Skeletal muscle cell (primary cell): ENCODE data around the gene OPTC.
A peak's percentile ranks its signal among the peaks of the same experiment; 100 is the strongest.

Source experiments
- DNase-seq: peaks from one replicate; pipeline ENCODE4 v3.0.0-alpha.2; 2010; ENCODE audit warnings: low read depth
- H3K4me3 ChIP-seq: 2 replicates; pipeline ENCODE4 v1.5.1; 2011; ENCODE audit warnings: low read depth, mild to moderate bottlenecking, control low read depth, low read length, moderate library complexity

OPTC gene

DNA sequence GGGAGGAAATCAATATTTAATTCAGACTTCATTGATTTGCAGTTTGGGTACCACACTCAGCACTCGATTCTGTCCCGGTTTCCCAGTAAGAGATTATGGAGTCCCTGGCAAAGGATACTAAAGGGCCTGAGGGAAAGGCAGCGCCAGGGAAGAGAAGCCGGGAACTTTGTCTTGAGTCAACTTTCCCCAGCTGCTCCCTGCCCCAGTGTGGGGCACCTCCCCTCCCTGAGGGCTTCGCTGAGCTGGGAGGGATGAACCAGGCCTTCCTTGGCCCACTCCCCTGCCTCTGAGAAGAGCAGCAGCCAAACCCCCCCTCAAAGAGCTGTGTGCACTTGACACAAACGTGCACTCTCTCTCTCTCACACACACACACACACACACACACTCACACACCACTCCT, 32.6 kb downstream of the OPTC start:
- no peak for DNase-seq
- H3K4me3 ChIP-seq = no peak overlapping the region

DNA sequence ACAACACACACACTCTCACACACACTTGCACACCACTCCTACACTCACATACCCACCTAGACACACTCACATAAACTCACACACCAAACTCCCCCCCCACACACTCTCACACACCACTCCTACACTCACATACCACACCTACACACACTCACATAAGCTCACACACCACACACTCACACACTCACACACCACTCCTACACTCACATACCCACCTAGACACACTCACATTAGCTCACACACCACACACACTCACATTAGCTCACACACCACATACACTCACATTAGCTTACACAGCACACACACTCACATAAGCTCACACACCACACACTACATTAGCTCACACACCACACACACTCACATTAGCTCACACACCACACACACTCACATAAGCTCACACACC, 33.1 kb downstream of the OPTC start:
- no peak for DNase-seq
- H3K4me3 ChIP-seq = no peak overlapping the region

DNA sequence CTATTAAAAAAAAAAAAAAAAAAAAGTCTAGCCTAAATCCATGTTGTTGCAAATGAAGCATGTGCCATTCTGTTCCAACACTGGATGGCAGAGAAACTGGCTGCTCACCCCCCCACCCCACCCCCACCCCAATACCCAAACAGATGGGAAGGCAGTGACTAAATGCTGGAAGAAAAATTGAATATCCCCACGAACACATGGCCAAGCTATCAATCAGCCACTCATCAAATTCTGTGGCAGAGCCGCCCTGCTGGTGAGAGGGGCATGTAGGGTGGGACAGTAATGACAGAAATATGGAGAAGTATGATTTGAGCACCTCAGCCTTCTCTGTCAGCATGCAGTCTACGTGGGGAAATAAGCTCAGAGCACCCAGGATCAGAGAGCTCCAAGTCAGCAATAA, 34.1 kb downstream of the OPTC start:
- H3K4me3 ChIP-seq = no peak overlapping the region
- DNase-seq = no peak

DNA sequence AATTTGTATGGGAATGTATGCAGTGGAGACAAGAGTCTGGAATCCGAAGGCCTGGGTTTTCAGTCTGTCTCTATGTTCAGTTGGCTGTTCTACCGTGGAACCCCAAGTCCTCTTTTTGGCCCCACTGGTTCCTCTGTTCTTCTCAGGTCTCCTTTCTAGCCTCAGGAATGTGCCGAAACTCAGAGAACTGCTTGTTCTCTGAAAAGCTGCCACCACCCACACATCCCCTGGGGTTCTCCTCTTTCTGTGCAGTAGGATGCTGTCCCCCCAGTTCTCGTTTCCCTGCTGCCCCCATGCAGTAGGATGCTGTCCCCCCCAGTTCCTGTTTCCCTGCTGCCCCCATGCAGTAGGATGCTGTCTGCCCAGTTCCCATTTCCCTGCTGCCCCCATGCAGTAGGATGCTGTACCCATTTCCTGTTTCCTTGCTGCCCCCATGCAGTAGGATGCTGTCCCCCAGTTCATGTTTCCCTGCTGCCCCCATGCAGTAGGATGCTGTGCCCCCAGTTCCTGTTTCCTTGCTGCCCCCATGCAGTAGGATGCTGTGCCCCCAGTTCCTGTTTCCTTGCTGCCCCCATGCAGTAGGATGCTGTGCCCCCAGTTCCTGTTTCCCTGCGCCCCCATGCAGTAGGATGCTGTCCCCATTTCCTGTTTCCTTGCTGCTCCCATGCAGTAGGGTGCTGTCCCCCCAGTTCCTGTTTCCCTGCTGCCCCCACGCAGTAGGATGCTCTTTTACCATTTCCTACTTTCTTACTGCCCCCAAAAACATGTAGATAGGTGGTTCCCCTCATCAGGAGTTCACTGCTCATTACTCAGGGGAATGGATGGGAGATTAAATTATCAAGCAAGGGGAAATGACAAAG, 35.3 kb downstream of the OPTC start:
- no peak for DNase-seq
- no peak overlapping the region for H3K4me3 ChIP-seq

DNA sequence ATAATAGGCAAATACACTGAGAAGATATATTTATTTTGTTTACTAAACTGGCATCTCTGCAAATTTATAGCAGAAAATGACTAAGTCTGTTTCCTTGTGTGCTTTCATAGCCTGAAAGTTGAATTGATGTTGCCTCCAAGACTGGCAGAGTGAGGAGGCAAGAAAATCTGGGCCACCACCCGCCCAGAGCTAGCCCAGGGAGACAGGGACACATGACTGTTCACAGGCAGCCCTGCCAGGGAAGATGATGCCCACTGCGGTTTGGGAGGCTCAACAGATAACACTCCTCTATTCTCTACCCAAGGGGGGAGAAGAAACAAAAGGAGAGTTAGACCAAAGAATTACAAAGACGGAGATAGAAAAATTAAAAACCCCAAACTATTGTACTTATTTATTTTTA, 37.1 kb downstream of the OPTC start:
- no peak for DNase-seq

DNA sequence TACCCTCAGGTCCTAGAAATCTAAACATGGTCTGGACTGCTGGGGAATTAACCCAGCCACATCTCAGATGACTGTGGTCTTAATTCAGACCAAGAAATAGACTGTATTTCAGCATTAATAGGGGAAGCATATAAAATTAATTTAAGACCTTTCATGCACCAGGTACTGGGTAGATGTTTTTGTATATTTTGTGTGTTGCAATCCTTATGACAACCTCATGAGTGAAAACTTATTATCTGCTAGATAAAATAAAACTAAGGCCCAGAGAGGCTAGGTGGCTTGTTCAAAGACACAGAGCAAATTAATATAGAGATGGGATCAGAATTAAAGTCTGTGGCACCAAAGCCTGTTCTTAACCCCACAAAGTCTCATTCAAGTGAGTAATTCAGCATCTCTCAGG, 40.1 kb downstream of the OPTC start:
- no peak for DNase-seq
- H3K4me3 ChIP-seq = no peak overlapping the region

More for the DNA sequence above, 37.1 kb downstream of the OPTC start:
- no peak overlapping the region for H3K4me3 ChIP-seq

DNA sequence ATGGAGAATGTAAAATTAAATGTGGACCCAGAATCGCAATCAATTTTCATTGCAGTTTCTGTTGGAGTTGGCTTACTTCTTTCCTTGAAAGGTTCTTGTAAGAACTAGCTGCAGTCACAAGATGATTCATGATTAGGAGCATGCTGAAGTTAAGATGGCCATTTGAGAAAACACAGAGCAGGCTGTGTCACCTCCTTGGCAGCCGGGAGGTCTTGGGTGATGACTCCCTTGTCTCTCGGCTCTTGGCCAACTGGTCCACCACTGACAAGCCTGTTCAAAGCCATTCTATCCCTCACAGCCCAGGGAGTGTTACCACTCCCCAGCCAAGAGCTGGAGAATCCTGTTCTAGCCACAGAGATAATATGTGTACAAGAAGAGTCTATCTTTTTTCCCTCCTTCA, 40.6 kb downstream of the OPTC start:
- peak; percentile 95 for DNase-seq
- no peak overlapping the region for H3K4me3 ChIP-seq

DNA sequence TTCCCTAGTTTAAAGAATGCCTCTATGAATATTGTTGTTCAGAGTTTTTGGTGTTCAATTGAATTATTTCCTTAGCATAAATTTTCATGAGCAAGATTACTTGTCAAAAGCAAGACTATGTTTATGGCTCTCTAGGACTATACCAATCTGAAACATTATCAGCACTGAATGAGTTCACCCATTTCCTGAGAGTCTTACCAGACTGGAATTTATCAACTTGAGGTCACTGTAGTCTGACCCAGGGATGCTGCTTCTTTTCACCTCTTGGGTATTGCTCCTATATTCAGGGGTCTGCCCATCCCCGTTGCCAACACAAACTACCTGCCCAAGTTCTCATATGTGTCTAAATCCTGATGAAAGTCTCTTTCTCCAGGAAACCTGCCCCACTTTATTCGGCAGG, 42.6 kb downstream of the OPTC start:
- H3K4me3 ChIP-seq = no peak overlapping the region
- no peak for DNase-seq

DNA sequence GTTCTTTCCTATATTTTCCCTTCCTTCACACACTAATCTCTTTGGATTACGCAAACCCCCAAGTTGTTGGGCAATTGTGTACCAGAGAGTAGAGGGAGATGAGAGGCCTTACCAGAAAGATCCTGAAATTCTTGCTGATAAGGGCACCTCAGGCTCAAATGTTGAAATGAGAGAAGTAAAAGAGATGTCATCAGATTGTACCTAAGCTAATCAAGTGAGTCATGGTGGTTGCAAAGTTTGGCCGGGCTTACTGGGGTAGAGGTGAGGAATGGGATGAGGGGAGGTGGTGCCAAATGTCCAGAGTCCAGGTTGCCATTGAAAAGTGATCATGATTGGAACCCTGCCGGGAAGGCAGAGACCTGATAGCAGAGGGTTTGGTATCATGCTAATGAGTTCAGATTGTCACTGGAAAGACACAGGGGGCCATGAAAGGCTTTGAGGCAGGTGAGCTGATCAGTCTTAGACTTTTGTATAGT, 43.1 kb downstream of the OPTC start:
- no peak for DNase-seq

DNA sequence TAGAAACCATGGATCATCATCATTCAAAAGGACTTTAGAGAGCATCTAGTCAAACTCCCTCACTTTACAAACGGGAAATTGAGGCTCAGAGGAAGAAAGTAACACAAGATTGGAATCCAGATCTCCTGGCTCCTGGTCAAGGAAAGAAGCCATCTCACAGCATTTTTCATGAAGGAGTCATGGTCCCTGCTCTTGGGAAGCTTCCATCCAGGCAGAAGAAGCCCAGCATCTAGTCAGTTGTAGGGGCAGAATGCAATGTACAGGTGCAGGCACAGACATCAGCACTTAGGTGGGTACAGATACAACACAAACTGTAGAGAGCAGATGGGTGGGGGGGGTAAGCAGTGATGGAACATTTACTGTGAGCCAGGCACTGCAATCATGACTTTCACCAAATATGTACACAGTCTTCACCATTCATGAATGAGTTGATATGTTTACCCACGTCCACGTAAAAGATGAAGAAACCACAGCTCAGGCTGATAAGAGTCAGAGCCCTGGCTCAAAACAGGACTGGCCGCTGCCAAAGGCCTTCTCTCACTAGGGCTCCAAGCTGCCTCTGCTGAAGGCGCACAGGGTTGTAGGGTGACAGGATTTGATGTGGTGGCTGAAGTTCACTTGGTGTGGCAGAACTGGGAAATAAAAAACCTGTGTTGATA, 44.0 kb downstream of the OPTC start:
- DNase-seq = no peak

More for the DNA sequence above, 43.1 kb downstream of the OPTC start:
- H3K4me3 ChIP-seq = no peak overlapping the region

DNA sequence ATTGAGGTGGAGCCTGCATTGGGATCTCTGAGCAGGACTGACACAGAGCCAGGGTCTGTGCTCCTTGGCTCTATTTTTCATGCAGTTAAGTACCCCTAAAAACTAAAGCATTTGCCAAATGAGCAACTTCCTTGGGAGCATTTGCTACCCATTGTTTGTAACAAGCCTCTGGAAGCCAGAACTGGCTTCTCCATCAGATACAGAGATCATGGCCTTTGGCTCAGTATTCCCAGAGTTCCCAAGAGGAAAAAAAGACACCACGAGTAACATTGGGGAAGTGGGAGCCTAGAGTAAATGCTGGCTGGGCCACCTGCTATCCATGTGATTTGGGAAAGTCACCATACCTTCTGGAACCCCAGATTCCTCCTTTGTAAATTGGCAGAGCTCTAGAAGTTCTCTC, 44.8 kb downstream of the OPTC start:
- DNase-seq = no peak

More for the DNA sequence above, 44.0 kb downstream of the OPTC start:
- H3K4me3 ChIP-seq = no peak overlapping the region

DNA sequence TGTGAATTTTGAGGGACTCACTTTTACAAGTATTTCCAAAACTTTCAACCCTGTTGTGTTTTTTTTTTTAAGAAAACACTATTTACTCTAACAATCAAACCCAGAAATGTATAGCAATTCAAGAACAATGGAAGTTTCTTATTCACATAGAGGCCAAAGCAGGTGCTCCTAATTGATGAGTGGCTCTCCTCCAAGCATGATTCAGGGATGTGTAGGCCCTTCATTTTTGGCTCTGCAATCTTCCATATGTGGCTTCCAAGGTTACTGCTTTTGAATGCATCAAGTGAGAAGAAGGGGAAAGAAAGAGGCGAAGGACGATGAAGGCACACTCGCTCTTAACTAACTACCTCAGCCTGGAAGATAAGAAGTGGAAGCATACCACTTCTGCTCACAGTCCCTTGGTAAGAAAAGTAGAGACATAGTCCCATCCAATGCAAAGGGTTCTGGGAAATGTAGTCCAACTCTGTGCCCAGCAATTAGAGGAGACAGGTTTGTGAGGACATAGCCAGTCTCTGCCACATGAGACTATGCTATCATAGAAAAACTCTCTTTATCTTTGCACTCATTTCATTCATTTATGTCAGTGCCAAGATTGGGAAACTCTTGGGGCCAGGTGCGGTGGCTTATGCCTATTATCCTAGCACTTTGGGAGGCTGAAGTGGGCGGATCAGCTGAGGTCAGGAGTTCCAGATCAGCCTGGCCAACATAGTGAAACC, 46.0 kb downstream of the OPTC start:
- H3K4me3 ChIP-seq = no peak overlapping the region
- DNase-seq = no peak

More for the DNA sequence above, 44.8 kb downstream of the OPTC start:
- no peak overlapping the region for H3K4me3 ChIP-seq

DNA sequence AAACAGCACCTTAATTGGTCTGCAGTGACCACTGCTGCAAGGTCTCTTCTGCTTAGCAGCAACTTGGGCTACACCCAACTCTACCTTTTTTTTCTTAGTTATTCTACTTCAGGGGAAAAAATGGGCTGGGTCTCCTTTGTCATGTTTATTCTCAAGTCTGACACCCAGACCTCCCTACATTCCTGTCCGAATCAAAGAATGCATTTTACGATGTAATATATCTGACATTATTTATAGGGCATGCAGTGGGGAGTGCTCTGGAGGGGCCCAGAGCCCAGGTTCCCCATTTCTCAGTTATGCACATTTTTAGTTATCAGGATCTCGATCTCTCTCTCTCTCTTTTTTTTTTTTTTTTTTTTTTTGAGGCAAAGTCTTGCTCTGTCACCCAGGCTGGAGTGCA, 50.5 kb downstream of the OPTC start:
- DNase-seq = no peak
- H3K4me3 ChIP-seq = no peak overlapping the region

DNA sequence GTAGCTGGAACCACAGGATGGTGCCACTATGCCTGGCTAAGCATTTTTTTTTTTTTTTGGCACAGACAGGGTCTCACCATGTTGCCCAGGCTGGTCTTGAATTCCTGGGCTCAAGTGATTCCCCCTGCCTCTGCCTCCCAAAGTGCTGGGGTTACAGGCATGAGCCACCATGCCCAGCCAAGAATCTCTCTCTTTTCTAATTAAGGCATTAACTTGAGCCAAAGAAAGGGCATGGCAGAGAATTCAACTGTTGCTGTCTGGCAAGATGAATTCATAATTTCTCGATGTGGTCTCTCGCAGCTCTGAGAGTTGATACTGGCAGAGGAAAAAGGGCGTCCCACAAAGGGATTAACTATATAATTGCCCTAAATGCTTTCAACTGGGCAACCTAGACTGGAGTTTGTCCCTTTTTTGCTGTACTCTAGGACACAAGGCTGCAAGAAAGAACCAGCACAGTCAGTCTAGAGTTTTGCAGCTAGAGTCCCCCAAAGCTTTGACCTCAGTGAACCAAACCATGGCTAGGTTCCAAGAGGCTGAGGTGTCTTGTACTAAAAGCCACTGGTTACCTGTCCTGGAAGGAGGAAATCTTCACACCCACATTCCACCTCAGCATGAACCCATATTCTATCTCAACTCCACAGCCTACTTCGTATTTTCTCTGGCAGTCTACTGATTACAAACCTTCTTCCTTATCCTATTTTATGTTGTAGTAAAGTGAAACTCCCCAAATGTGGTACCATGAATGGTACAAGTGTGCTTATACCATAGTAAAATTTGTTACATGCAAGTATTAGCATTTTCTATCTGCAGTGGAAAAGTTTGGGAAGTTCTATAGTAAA, 51.2 kb downstream of the OPTC start:
- no peak for DNase-seq
- H3K4me3 ChIP-seq = no peak overlapping the region

DNA sequence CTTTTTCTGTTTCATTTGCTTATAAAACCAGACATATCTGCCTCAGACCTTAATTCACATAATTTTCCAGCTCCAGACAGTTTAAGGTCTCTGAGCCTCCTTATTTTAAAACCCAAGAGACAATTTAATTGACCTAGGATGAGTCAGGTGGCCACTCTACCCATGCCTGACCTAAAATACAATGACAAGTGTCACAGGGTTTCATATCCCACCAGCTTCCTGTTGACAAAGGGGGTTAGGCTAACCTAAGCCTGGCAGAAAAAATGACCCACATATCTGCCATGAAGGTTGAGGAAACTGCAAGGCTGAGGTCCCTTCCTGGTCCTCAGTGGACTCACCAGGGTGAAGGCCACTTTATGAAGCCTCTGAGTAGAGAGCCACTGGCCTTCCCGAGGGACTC, 52.3 kb downstream of the OPTC start:
- H3K4me3 ChIP-seq = no peak overlapping the region
- no peak for DNase-seq

DNA sequence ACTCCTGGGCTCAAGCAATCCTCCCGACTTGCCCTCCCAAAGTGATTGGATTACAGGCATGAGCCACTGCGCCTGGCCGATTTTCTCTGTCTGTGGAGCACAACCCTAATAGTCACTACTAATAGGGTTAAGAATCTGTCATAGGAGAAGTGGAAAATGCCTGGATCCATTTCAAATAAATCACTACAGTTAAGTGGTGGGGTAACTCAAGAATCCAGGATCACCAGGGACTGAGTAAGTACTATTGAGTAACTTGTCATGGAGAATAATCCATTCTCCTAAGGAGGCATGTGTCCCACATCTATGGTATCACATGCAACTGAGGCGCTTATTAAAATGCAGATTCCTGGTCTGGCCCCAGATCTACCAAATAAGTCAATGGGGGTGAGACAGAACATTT, 53.2 kb downstream of the OPTC start:
- no peak for DNase-seq
- no peak overlapping the region for H3K4me3 ChIP-seq

DNA sequence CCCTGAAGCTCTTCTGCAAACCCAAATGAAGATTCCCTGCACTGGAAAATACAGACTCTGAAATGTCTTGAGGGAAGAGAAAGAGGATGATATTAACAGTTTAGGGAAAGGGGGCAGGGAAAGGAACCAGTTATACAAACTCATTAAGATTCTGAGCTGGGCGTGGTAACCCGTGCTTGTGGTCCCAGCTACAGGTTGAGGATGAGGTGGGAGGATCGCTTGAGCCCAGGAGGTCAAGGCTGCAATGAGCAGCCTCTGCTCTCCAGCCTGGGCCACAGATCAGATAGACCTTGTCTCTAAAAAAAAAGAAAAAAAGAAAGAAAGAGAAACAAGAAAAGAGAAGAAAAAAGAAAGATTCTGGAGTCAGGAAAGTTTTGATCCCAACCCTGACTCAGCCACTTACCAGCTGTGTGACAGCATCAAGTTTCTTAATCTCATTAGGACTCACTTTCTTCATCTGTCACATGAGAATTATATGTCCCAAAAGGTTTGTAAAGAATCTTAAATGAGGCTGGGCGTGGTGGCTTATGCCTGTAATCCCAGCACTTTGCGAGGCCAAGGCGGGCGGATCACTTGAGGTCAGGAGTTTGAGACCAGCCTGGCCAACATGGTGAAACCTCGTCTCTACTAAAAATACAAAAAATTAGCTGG, 53.9 kb downstream of the OPTC start:
- DNase-seq = no peak
- no peak overlapping the region for H3K4me3 ChIP-seq

DNA sequence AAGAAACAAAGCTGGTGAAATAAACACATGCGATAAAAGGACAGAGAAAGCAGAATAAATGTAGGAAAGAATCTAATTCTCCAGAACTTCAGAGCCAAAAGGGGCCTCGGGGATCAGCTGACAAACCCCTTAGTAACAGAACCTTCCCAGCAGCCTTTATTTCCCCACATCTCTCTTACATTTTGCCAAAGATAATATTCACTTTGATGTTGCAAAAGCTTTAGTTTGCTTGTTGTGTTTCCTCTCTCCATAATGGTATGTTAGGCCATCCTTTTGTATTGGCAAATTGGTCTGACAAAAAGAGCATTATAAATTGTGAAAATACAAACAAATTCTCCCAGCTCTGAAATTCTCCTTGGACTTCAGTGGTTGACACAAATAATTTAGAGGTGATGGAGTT, 54.9 kb downstream of the OPTC start:
- H3K4me3 ChIP-seq = no peak overlapping the region
- DNase-seq = peak; percentile 51

DNA sequence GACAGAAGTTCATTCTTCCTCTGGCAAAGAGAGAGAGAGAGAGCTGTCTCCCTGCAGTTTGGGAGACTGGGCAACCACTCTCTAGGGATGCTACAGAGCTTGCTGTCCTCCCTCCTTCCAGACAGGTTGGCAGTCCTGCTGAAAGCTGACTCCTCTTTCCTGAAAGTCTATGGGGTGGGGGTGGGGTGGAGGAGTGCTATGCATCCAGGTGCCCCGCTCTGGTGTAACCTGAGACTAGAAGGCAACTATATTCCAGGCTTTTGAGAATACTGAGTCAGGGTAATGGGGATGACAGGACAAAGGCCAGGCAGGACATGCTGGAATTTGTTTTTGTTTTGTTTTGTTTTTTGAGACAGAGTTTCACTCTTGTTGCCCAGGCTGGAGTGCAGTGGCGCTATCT, 55.4 kb downstream of the OPTC start:
- DNase-seq = no peak
- H3K4me3 ChIP-seq = no peak overlapping the region
